ENCODE results near the gene TMEM181.

DNA sequence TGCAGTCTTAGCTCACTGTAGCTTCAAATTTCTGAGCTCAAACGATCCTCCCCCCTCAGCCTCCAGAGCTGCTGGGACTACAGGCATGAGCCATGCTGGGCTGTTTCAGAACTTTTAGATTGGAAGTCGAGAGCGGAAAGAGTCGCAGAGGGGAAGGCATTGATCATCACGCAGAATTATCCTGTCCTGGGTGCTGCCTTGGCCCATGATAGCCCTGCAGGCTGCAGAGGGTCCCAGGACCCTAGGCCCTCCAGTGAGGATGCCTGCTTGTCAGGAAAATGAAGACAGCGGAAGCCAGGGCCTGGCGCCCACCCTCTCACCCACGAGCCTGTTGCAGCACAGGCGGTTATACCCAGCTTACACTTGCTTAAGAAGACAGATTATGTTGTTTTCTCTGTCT lies 9.1 kb downstream of the TMEM181 start:
- TF ChIP-seq CTCF (IDR thresholded peaks at IDR 0.05; ENCODE audit: low read depth, low read length) (no peak), EZH2phosphoT487 (IDR thresholded peaks at IDR 0.05; ENCODE audit: low read depth) (no peak)

Measured in OCI-LY3 (cell line).